ENCODE data around the gene POLG2.

- TF ChIP-seq CAMTA2 (CRISPR knock-in tag; conservative IDR thresholded peaks at IDR 0.05) (no peak), ELF1 (tag; IDR thresholded peaks at IDR 0.05) (no peak), HDAC2 (IDR thresholded peaks at IDR 0.05) (no peak), KDM1A (IDR thresholded peaks at IDR 0.05) (no peak), RBM25 (IDR thresholded peaks at IDR 0.05; ENCODE audit: low read depth, low read length, severe bottlenecking) (no peak), CTCF (IDR thresholded peaks at IDR 0.05 in 2 of 3, conservative IDR thresholded peaks at IDR 0.05 in 1 of 3; ENCODE audit: insufficient read depth in 2 of 3, low read depth in 1 of 3, low read length in 3 of 3) (no peak)
- TF ChIP-seq, protein P1, sequence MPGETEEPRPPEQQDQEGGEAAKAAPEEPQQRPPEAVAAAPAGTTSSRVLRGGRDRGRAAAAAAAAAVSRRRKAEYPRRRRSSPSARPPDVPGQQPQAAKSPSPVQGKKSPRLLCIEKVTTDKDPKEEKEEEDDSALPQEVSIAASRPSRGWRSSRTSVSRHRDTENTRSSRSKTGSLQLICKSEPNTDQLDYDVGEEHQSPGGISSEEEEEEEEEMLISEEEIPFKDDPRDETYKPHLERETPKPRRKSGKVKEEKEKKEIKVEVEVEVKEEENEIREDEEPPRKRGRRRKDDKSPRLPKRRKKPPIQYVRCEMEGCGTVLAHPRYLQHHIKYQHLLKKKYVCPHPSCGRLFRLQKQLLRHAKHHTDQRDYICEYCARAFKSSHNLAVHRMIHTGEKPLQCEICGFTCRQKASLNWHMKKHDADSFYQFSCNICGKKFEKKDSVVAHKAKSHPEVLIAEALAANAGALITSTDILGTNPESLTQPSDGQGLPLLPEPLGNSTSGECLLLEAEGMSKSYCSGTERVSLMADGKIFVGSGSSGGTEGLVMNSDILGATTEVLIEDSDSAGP (CRISPR knock-in tag; IDR thresholded peaks at IDR 0.05) = no peak
Measured at GRCh38 chr17:64515829-64516228, 19.0 kb upstream of the POLG2 start.
